HUES64 (cell line): ENCODE data around the gene AMIGO3.
A peak's percentile ranks its signal among the peaks of the same experiment; 100 is the strongest.
"Not testable (repeated sequence)": the region's sequence is repeated elsewhere in the genome, so short reads cannot be mapped to it uniquely, and the experiment has no call there.

Source experiments
- H3K27ac ChIP-seq: 2 replicates; pipeline ENCODE4 v1.7.0; 2013; ENCODE audit warnings: low read depth, low read length, inconsistent platforms
- H3K27me3 ChIP-seq: 2 replicates; pipeline ENCODE4 v1.6.1; 2013; ENCODE audit warnings: mild to moderate bottlenecking, low read length; ENCODE audit not compliant: insufficient read depth
- H3K36me3 ChIP-seq: 2 replicates; pipeline ENCODE4 v1.6.1; 2013; ENCODE audit warnings: mild to moderate bottlenecking, low read length; ENCODE audit not compliant: insufficient read depth
- H3K4me1 ChIP-seq: 2 replicates; pipeline ENCODE4 v1.6.1; 2013; ENCODE audit warnings: mild to moderate bottlenecking, low read length, moderate library complexity; ENCODE audit not compliant: insufficient read depth
- H3K4me3 ChIP-seq: 2 replicates; pipeline ENCODE4 v1.5.1; 2013; ENCODE audit warnings: mild to moderate bottlenecking, low read length, moderate library complexity
- H3K9ac ChIP-seq: 2 replicates; pipeline ENCODE4 v1.6.1; 2013; ENCODE audit warnings: mild to moderate bottlenecking, low read depth, low read length
- H3K9me3 ChIP-seq: 2 replicates; pipeline ENCODE4 v1.6.1; 2013; ENCODE audit warnings: low read depth, low read length; ENCODE audit not compliant: insufficient read depth
- WGBS: fragments of 150-250, 120-280 bp; methylation state at CpG from one replicate; pipeline ENCODE4 v1.1.7; 2013; ENCODE audit warnings: missing lambda C conversion rate; 5-methylcytosine and 5-hydroxymethylcytosine counted together

The AMIGO3 gene

DNA sequence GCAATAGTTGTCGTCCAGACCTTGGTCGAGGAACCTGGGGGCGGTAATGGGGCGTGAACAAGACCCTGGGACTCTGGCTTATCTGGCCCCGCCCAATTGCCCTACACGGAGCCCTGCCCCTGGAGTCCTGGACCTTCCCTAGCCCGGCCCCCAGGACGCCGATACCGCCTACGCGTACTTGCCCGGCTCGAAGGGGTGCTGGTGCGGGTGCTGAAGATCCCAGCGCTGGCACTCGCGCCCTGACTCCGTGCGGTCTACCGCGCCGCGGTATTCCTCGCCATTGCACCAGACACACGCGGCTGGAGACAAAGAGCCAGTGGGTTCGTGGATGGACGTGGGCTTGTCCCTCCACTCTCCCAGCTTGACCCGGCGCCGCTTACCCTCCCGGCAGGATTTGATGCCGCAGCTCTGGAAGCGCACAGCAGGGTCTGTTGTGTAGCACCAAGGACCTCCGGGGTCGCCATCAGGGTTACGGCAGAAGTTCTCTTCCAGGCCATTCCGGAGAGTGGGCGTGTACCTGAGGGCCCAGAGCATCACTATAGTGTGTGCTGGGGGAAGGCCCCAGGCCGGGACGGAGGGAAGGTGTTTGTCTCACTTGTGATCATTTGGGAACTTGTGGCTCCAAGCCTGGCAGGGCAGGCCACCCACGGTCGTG, 32.6 kb downstream of the AMIGO3 start:
- not testable (repeated sequence) for H3K4me1 ChIP-seq, H3K27me3 ChIP-seq, H3K9me3 ChIP-seq
- Histone ChIP-seq H3K9ac (peak overlapping the region; percentile 82), H3K4me3 (peak overlapping the region; percentile 70), H3K27ac (peak overlapping the region; percentile 78; the same call in 1 of the 2 replicates), H3K36me3 (peaks cover 25% of the 10 kb centered on the region)
- 6% methylated on average over 44 of the region's 44 CpGs for WGBS

DNA sequence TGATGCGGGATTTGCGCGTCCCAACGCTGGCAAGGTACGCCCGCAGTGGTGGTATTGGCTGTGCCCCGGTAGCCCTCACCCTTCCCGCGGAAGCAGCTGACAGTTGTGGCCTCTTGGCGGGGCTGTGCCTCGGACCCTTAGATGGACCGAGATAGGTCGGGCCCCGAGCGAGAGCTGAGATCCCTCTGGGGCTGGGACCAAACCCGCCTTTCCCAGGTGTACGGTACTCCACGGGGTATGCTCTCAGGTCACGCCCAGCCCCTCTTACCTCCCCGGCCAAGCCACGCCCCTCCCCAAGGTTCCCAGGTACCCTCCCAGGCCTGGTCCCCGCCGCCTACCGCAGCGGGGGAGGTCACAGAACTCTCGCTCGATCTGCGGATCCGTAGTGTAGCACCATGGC, 33.1 kb downstream of the AMIGO3 start:
- peak overlapping the region; percentile 70 for H3K4me3 ChIP-seq
- peak overlapping the region; percentile 82; the same call in 1 of the 2 replicates for H3K9ac ChIP-seq
- not testable (repeated sequence) for H3K27me3 ChIP-seq, H3K4me1 ChIP-seq, H3K9me3 ChIP-seq
- peak overlapping the region; percentile 78; the same call in 1 of the 2 replicates for H3K27ac ChIP-seq
- H3K36me3 ChIP-seq = peaks cover 31% of the 10 kb centered on the region
- under 1% methylated on average over 20 of the region's 29 CpGs for WGBS

DNA sequence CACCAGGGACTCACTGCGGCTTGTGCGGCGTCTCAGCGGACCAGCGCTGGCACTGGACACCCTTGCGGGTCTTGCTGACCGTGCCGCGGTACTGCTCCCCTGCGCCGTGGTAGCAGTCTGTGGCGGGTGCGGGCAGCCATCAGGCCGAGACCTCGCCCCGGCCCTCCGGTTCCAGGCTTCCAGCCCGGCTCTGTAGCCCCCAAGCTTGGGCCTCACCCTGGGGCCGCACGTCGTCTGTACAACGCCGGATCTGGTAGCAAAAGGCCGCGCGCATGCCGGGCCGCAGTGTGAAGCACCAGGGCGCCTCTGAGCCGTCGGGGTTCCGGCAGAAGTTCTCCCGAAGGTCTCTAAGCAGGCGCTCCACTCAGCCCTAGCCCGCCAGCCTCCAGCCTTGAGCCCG, 33.6 kb downstream of the AMIGO3 start:
- not testable (repeated sequence) for H3K9ac ChIP-seq, H3K27ac ChIP-seq
- WGBS = 33% methylated on average over 35 of the region's 36 CpGs

DNA sequence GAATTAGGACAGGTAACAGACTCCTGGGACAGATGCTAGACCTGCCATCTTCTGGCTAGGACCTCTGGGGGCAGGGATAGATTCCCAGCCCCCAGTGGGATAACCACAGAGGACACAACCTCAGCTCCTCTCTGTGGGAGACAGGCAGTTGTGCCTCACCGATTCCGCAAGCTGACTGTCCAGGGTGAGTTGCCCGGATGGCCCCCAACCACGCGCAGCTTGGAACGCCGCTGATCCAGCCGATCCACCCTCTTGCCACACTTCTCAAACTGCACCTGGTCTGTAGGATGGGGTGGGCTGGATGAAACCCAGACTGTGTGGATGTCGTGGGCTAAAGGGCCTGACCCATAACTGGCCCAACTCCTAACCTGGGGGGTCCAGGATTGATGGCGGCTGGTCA, 34.4 kb downstream of the AMIGO3 start:
- not testable (repeated sequence) for H3K27ac ChIP-seq, H3K9me3 ChIP-seq, H3K27me3 ChIP-seq, H3K4me1 ChIP-seq, H3K9ac ChIP-seq, H3K4me3 ChIP-seq
- peaks cover 43% of the 10 kb centered on the region for H3K36me3 ChIP-seq
- 96% methylated on average over 10 of the region's 10 CpGs for WGBS

More for the DNA sequence above, 33.6 kb downstream of the AMIGO3 start:
- H3K4me3 ChIP-seq = peak overlapping the region; percentile 70
- H3K4me1 ChIP-seq, H3K27me3 ChIP-seq, H3K9me3 ChIP-seq: not testable (repeated sequence)
- peaks cover 36% of the 10 kb centered on the region for H3K36me3 ChIP-seq

DNA sequence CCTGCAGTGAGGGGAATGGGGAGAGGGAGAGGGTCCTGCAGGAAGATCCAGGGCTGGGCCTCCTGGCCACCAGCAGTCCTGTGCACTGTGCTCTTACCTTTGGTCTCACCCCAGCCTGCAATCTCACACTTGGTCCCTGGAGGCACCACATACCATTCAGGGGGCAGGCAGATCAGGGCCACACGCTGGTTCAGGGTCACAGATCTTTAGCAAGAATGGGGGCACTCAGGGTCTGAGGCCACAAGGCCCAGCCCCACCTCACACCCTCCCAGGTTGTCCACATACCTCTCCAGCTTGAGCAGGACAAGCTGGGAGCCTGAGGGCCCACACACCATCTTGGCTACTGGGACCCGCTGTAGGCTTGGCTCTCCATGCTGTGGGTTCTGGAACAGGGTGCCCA, 35.0 kb downstream of the AMIGO3 start:
- not testable (repeated sequence) for H3K4me1 ChIP-seq, H3K27ac ChIP-seq, H3K9me3 ChIP-seq, H3K27me3 ChIP-seq, H3K4me3 ChIP-seq, H3K9ac ChIP-seq
- peaks cover 50% of the 10 kb centered on the region for H3K36me3 ChIP-seq
- 93% methylated on average over 2 of the region's 2 CpGs for whole genome bisulfite sequencing

DNA sequence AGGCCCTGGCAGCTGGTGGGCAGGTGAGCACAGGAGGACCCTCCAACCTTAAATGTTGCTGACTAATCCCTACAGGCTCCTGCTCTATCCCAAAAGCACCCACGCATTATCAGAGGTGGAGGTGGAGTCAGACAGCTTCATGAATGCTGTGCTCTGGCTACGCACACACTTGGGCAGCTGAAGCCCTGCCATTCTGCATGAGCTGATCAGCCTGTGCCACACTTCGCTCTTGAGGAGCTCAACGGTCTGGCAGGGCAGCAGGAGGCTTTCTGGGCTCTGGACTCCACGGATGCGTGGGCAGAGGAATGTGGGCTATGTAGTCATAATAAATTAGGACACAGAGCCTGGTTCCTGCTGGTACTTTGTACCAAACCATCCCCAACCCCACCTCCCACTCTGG, 36.3 kb downstream of the AMIGO3 start:
- Histone ChIP-seq H3K9me3 (no peaks in the 10 kb centered on the region), H3K9ac (no peak overlapping the region), H3K36me3 (peaks cover 63% of the 10 kb centered on the region), H3K27me3 (no peaks in the 10 kb centered on the region), H3K4me3 (no peak overlapping the region), H3K4me1 (no peaks in the 10 kb centered on the region), H3K27ac (no peak overlapping the region)
- 89% methylated on average over 6 of the region's 6 CpGs for WGBS

DNA sequence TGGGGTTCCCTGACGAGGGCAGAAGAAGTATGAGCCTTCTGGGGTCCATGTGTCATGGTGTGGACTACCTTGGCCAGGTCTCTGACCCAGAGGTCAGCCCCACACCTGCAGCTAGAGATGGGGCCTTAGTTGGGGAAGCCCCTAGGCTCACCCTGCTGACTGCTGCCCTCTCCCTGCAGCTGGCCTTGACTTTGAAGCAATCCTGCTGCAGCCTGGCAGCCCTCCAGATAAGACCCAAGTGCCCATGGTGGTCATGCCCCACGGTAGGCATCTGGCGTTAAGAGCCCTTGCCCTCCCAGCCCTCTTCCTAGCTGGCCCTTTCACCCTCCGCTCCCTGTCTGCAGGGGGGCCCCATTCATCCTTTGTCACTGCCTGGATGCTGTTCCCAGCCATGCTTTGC, 37.9 kb downstream of the AMIGO3 start:
- H3K4me3 ChIP-seq = no peak overlapping the region
- H3K9me3 ChIP-seq = no peaks in the 10 kb centered on the region
- peaks cover 79% of the 10 kb centered on the region for H3K36me3 ChIP-seq
- H3K4me1 ChIP-seq = no peaks in the 10 kb centered on the region
- WGBS = 90% methylated on average over 4 of the region's 4 CpGs
- H3K27me3 ChIP-seq = no peaks in the 10 kb centered on the region
- no peak overlapping the region for H3K9ac ChIP-seq
- H3K27ac ChIP-seq = no peak overlapping the region

DNA sequence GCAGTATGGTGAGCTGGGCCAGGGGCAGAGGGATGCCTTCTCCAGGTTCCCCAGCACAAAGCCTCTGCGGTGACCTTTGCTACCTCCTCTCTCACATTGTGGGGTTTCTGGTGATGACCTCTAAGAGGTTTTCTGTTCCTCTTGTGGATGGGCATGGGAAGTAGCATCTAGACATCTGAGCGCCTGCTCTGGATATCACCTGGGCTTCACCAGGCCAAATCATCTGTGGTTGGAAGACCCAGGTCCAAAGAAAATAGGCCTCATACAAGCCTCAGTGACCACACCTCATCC, 38.3 kb downstream of the AMIGO3 start:
- no peak overlapping the region for H3K27ac ChIP-seq
- no peaks in the 10 kb centered on the region for H3K9me3 ChIP-seq
- no peaks in the 10 kb centered on the region for H3K27me3 ChIP-seq
- 97% methylated on average over 2 of the region's 2 CpGs for WGBS
- H3K36me3 ChIP-seq = peaks cover 83% of the 10 kb centered on the region
- H3K4me1 ChIP-seq = no peaks in the 10 kb centered on the region
- H3K9ac ChIP-seq = no peak overlapping the region
- no peak overlapping the region for H3K4me3 ChIP-seq

DNA sequence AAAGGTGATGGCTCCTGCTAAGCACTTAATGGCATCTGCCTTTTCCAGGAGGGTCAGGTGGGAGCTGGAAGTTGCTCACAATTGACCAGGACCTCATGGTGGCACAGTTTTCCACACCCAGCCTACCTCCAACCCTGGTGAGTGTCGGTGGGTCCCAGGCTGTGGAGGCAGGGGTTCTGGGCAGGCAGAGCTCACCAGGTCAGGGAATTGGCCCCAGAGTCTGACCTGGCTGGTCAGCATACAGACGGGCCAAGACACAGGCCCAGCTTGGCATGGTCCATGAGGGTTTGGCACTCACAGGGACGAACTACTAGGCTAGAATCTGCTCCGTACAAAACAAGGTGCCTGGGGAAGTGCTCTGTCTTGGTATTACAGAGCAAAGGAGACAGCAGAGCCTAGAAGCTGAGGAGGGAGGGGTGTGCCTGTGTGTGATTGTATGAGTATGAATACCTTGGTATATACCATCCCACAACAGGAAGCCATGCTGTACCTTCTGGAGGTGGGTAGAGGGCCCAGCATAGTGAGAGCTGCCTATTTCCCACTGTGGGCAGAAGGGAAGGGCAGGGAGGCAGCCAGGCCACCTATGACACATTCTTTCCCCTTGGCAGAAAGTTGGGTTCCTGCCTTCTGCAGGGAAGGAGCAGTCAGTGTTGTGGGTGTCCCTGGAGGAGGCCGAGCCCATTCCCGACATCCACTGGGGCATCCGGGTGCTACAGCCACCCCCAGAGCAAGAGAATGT, 38.8 kb downstream of the AMIGO3 start:
- no peaks in the 10 kb centered on the region for H3K9me3 ChIP-seq
- no peak overlapping the region for H3K4me3 ChIP-seq
- no peak overlapping the region for H3K27ac ChIP-seq
- H3K36me3 ChIP-seq = peaks cover 88% of the 10 kb centered on the region
- no peaks in the 10 kb centered on the region for H3K4me1 ChIP-seq
- 97% methylated on average over 7 of the region's 7 CpGs for WGBS
- no peak overlapping the region for H3K9ac ChIP-seq
- no peaks in the 10 kb centered on the region for H3K27me3 ChIP-seq

DNA sequence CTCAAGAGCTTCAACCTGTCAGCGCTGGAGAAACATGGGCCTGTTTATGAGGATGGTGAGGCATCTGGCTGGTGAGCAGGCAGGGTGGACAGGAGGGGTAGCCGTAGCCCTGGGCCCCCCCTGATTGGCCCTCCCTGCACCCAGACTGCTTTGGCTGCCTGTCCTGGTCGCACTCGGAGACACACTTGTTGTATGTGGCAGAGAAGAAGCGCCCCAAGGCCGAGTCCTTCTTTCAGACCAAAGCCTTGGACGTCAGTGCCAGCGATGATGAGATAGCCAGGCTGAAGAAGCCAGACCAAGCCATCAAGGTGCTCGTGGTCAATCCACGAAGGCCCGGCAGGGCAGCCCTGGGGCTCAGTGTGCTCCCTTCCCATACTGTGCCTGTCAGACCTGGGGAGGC, 43.6 kb downstream of the AMIGO3 start:
- H3K4me3 ChIP-seq = no peak overlapping the region
- peaks cover 56% of the 10 kb centered on the region for H3K36me3 ChIP-seq

DNA sequence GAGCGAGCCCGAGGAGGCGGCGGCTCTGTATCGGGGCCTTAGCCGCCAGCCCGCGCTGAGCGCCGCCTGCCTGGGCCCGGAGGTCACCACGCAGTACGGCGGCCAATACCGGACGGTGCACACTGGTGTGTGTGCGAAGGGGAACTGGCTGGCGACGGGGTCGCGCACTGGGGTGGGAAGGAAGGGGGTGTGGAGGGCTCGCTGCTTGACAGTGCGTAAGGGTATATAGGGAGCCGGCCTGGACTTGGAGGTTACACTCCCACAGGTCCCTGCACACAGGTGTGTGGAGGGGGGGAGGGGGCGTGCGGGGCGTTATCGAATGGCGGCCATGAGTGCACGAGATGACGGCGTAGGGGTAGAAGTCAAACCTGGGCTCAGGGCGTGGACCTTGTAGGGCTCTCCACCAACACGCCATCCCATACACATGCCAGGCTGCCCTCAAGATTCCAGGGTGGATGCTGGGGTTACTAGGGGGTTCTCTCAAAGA, 44.9 kb downstream of the AMIGO3 start:
- WGBS = 3% methylated on average over 32 of the region's 34 CpGs
- H3K36me3 ChIP-seq = peaks cover 42% of the 10 kb centered on the region
- peak overlapping the region; percentile 97 for H3K27ac ChIP-seq
- H3K4me3 ChIP-seq = peak overlapping the region; percentile 89
- peak overlapping the region; percentile 81 for H3K9ac ChIP-seq
- 0 out of 2 replicates have a peak, but pooled peaks cover 2% of the 10 kb centered on the region for H3K4me1 ChIP-seq
- H3K9me3 ChIP-seq = no peaks in the 10 kb centered on the region
- no peaks in the 10 kb centered on the region for H3K27me3 ChIP-seq

More for the DNA sequence above, 43.6 kb downstream of the AMIGO3 start:
- H3K27me3 ChIP-seq = no peaks in the 10 kb centered on the region
- H3K4me1 ChIP-seq = 0 out of 2 replicates have a peak, but pooled peaks cover 2% of the 10 kb centered on the region
- H3K9me3 ChIP-seq = no peaks in the 10 kb centered on the region
- H3K9ac ChIP-seq = no peak overlapping the region
- no peak overlapping the region for H3K27ac ChIP-seq
- 94% methylated on average over 11 of the region's 11 CpGs for WGBS
